Measurements from ENCODE around the gene PLEKHH1.

The PLEKHH1 gene

DNA sequence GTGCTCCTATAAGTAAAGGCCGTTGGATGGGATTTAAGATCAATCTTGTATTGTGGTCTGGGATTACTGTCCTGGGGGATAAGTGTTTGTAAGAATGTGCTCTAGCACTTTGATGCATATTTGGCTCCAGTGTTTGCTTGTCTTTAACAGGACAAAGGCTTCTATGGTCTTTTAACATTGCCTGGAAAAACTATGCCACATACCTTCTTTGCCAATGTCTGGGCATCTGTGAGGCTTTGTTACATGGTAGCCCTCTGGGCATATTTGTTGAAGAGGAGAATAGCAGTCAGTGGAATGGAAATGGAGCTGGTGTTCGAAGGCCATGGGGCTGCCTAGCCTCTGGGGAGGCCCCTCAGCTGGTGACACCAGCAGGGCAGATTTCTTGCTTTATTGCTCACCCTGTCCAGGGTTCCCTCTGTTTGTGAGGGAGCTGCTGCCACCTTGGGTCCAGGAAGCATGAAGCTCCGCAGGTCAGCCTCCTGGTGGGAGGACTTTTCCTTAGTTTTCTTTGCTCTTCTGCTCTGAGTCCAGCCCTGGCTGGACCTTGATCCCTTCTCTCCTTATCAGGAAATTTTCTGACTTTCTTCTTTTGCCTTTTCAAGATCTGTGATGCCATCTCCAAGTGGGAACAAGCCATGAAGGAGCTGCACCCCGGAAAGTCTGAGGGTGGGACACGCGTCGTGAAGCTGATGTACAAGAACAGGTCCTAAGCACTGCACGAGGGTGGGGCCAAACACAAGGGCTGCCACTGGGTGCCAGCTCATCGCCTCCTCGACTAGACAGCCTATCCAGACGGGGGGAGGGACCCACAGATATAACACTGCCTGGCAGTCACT lies 47.5 kb downstream of the PLEKHH1 start:
- no peak overlapping the region for H3K27ac ChIP-seq
- no peak for TF ChIP-seq ZFX (IDR thresholded peaks at IDR 0.05; ENCODE audit: borderline replicate concordance)
- TF ChIP-seq, protein P1, sequence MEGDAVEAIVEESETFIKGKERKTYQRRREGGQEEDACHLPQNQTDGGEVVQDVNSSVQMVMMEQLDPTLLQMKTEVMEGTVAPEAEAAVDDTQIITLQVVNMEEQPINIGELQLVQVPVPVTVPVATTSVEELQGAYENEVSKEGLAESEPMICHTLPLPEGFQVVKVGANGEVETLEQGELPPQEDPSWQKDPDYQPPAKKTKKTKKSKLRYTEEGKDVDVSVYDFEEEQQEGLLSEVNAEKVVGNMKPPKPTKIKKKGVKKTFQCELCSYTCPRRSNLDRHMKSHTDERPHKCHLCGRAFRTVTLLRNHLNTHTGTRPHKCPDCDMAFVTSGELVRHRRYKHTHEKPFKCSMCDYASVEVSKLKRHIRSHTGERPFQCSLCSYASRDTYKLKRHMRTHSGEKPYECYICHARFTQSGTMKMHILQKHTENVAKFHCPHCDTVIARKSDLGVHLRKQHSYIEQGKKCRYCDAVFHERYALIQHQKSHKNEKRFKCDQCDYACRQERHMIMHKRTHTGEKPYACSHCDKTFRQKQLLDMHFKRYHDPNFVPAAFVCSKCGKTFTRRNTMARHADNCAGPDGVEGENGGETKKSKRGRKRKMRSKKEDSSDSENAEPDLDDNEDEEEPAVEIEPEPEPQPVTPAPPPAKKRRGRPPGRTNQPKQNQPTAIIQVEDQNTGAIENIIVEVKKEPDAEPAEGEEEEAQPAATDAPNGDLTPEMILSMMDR (IDR thresholded peaks at IDR 0.05), result no peak

- no peak overlapping the region for H3K27ac ChIP-seq
- TF ChIP-seq ZFX (IDR thresholded peaks at IDR 0.05; ENCODE audit: borderline replicate concordance), result no peak
- TF ChIP-seq, protein P1 (IDR thresholded peaks at IDR 0.05), result no peak
Observed at GRCh38 chr14:67581643-67582042, 48.6 kb downstream of the PLEKHH1 start.

DNA sequence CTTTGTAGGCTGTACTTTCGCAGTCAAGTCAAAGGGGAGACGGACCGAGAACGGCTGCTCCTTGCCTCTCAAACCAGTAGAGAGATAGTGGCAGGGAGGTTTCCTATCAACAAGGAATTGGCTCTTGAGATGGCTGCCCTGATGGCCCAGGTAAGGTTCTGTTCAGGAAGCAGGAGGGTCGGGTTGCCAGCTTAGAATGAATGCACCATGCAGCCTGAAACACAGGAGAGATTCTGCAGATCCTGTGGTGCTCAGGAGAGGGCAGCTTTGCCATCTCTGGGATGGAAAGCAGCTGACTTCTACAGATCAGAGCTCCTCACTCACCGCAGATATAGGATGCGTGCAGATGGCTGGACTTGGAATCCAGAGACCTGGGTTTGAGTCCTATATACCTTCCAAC lies 49.0 kb downstream of the PLEKHH1 start:
- no peak overlapping the region for H3K27ac ChIP-seq
- no peak for TF ChIP-seq ZFX (IDR thresholded peaks at IDR 0.05; ENCODE audit: borderline replicate concordance)
- TF ChIP-seq, protein P1 (IDR thresholded peaks at IDR 0.05), result no peak

DNA sequence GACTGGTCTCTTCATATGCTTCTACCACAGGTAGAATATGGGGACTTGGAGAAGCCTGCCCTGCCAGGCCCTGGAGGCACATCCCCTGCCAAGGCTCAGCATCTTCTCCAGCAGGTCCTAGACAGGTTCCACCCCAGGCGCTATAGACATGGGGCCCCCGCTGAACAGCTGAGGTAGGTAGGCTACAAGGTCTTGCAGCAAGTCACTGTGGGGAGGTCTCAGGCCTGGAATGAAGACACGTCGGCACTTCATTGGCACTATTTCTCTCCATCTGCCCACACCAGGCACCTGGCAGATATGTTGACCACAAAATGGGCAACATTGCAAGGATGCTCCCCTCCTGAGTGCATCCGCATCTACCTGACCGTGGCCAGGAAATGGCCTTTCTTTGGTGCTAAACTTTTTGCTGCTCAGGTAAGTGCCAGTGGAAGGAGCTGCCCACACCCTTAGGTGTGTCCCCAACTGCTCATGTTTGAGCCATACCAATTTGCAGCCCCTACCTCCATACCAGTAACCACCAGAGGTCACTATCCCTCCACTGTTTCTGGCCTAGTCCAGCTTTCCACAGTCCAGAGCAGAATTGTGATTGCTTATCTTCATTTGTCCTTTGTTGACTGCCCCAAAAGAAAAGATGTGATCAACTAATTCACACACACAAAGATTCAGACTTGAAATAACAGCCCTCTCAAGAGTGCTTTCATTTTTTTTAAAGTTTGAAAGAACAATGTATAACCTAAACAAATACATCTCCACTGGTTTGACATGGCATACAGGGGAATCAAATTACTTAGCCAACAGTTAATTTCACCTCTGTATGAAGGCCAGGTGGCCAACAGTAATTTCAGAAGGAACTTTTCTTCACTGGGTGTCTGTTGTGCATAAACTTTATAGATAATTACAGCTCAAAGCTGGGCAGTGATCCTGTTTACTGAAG lies 50.9 kb downstream of the PLEKHH1 start:
- TF ChIP-seq, protein P1 (IDR thresholded peaks at IDR 0.05), result peak; percentile 83
- no peak for TF ChIP-seq ZFX (IDR thresholded peaks at IDR 0.05; ENCODE audit: borderline replicate concordance)
- H3K27ac ChIP-seq, result no peak overlapping the region

GRCh38 chr14:67584978-67585377 lies 51.9 kb downstream of the PLEKHH1 start:
- H3K27ac ChIP-seq, result no peak overlapping the region
- TF ChIP-seq, protein P1 (IDR thresholded peaks at IDR 0.05), result no peak
- no peak for TF ChIP-seq ZFX (IDR thresholded peaks at IDR 0.05; ENCODE audit: borderline replicate concordance)

DNA sequence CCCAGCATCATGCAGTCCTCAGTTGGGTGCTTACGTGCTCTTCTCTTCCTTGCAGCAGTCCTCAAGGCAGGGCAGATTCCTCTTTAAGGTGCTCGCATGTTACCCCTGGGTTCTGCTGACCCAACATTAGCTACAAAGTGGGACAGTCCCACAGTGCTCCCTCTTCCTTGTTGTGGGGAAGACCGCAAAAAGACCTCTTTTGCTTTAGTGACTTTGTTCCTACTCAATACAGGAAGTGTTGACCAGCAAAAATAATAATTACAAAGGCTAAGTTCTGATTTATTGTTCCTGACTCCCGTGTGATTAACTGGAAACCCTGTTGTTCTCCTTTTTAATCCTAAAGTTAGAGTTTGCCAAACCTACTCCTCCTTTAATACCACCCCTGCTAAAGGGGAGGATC lies 53.3 kb downstream of the PLEKHH1 start:
- TF ChIP-seq, protein P1 (IDR thresholded peaks at IDR 0.05), result no peak
- no peak overlapping the region for H3K27ac ChIP-seq
